Astrocyte of the spinal cord (primary cell): ENCODE measurements around the gene TAS2R30.

Source experiments
- DNase-seq: peaks from one replicate; pipeline ENCODE4 v3.0.0; 2011; ENCODE audit warnings: low read depth, low spot score
- H3K4me3 ChIP-seq: 2 replicates; pipeline ENCODE4 v1.5.1; 2011; ENCODE audit warnings: low read depth, mild to moderate bottlenecking, low read length, moderate library complexity
- CTCF ChIP-seq: IDR thresholded peaks from 2 replicates; pipeline ENCODE4 v1.5.1; 2012; ENCODE audit warnings: low read depth, mild to moderate bottlenecking, low read length, inconsistent platforms
- in situ Hi-C: cut with HindIII; loops from 2 replicates; pipeline ENCODE4 v1.10.0; 2017; ENCODE audit warnings: low sequenced_read_pairs

The TAS2R30 gene, protein sequence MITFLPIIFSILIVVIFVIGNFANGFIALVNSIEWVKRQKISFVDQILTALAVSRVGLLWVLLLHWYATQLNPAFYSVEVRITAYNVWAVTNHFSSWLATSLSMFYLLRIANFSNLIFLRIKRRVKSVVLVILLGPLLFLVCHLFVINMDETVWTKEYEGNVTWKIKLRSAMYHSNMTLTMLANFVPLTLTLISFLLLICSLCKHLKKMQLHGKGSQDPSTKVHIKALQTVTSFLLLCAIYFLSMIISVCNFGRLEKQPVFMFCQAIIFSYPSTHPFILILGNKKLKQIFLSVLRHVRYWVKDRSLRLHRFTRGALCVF

DNA sequence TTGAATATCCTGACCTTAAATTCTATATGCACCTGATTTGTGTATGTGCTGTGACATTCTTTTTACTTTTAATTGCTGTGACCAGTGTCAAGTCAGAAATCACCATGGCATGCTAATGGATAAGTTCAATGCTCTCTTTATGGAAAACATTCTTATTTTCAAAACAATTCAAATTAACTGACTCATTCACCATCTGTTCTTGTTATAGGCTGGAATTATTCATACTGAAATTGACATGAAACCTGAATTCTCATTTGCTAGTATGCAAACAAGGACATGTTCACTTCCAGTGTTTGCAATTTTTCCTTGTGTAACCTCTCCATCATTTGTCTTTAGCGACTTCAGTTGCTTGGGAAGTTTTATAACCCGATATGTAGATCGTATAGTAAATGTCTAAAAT, at the start of gene TAS2R30:
TSS of gene TAS2R30 (minus strand) at position 340 of the 400 bp plus-strand sequence. CDS start 400 bp downstream, outside the sequence.
- H3K4me3 ChIP-seq: no peak within 1 kb of the TSS
- in situ Hi-C loops: no loop called here
- no peak for DNase-seq
- TF ChIP-seq CTCF: no peak

- in situ Hi-C loops: no loop called here
- TF ChIP-seq CTCF: no peak
- no peak overlapping the region for H3K4me3 ChIP-seq
- DNase-seq: no peak
These were observed 48.6 kb upstream of the TAS2R30 start for GRCh38 chr12:11183011-11183410.

DNA sequence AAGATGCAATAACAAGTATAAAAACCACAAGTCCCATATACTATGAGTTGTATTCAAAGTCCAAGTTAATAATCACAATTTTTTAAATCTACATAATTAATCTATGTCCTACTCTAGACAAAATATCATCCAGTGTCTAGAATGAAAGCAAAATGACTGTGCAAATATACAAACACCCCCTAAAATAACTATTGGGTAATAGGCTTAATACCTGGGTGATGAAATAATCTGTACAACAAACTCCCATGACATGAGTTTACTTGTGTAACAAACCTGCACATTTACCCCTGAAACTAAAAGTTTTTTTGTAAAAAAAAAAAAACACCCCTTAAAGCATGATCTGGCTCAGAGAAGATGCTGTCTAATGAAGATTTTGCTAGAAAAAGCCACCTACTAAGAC, 48.1 kb upstream of the TAS2R30 start:
- in situ Hi-C loops: no loop called here
- DNase-seq: no peak
- no peak overlapping the region for H3K4me3 ChIP-seq
- no peak for TF ChIP-seq CTCF

DNA sequence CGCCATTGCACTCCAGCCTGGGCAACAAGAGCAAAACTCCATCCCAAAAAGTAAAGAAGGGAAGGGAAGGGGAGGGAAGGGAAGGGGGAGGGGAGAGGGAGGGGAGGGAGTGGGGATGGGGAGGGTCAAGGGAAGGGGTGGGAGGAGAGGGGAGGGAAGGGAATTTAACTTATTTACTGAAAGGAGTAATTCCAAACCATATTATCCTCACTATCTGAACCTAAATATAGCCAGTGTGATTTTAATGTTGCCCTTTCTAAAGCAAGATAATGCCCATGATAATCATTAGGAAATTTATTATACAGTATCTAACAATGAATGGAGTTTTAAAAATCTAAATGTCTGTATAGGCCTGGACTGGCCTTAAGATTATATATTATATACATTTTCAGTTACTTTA, 43.8 kb upstream of the TAS2R30 start:
- in situ Hi-C loops: no loop called here
- H3K4me3 ChIP-seq: no peak overlapping the region
- TF ChIP-seq CTCF: no peak
- DNase-seq: no peak

DNA sequence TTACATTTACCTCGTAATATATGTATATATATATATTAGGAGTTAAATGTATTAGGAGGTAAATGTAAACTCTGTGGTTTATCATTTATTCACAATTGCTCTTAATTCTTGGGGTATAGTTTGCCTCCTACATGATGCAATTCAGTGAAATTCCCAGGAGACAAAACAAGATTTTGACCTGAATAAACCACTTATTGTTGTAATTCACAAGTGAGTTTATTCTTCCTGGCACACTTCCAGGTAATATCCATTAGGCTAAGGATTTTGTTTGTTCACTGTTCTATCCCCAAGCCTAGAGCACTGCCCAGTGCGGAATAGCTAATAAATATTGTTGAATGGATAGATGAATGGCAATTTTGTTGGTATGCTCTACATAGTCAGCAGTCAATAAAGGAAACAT, 39.6 kb upstream of the TAS2R30 start:
- TF ChIP-seq CTCF: no peak
- peak; percentile 32 for DNase-seq
- no peak overlapping the region for H3K4me3 ChIP-seq
- in situ Hi-C loops: no loop called here

DNA sequence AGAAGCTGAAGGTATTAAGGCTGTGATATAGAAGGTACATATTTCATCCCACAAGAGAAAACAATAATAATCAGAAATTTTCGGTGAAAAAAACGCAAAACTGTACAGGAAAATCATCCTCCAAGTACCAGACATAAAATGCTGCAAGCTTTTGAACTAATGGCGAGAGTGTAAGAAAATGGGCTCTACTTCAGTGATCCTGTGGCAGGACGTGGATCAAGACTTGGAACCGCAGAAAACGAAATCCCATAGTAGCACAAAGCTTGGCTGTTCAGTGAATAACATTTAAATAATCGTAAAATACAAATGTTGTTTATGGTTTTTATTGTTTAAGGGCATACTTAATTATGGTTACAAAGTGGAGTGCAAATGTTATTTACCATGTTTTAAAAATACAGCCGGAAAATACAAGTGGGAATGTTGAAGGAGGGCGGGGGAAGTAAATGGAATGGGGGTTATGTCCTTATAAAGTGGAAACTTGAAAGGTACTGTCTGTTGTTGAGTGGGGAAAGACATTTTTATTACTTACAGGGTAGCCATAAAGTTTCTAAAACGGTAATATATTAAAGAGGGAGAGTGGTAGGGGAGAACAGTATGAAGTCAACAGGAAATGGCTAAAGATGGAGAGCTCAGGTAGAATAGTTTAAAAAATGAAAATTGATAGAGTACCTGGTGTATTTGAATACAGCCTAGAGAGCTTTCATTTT, 37.7 kb upstream of the TAS2R30 start:
- TF ChIP-seq CTCF: no peak
- no peak for DNase-seq
- H3K4me3 ChIP-seq: peak overlapping the region; percentile 61
- in situ Hi-C loops: no loop called here
